HG03354 (cell line): ENCODE results near the gene LRRC4C.

Source experiments
- ATAC-seq: cut with Tn5 transposase; IDR thresholded peaks from one replicate; pipeline ENCODE4 v1.9.1; 2021; ENCODE audit warnings: mild to moderate bottlenecking; ENCODE audit not compliant: unreplicated experiment, poor library complexity, severe bottlenecking

Gene LRRC4C

DNA sequence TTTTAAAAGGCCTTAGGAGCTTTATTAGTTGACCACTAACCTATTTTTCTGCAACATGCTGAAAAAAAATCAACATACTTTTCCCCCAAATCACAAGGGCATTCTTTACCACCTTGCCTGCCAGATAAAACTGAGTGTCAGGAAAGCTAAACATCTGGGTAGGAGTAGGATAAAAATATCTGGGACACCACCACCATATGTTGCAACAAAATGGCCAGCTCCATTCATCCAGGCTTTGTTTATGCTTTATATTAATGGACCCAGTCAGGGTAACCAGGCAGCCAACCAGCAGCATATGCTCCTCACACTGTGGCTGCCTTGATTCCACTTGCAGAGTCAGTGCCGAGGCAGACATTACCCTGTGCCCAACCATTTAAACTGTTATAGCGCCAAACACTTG, 1024.5 kb downstream of the LRRC4C start:
- ATAC-seq = no peak

DNA sequence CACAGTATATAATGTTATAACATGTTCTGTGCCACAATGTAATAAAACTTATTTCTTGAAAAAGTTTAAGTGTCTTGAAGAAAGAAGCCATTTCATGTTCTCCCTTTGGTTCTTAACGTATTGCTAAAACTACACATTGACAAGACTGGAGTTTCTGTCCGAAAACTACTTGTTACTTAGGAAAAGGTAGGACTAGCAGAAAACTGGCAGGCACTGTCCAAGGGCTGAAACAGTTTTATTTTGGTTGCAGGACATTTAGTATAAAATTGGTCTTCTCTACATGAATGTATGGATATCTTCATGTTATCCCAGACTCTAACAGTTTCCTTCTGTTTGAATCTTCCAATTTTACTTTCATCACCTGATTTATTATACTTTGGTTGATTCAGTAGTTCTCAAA, 1027.1 kb downstream of the LRRC4C start:
- ATAC-seq = no peak

DNA sequence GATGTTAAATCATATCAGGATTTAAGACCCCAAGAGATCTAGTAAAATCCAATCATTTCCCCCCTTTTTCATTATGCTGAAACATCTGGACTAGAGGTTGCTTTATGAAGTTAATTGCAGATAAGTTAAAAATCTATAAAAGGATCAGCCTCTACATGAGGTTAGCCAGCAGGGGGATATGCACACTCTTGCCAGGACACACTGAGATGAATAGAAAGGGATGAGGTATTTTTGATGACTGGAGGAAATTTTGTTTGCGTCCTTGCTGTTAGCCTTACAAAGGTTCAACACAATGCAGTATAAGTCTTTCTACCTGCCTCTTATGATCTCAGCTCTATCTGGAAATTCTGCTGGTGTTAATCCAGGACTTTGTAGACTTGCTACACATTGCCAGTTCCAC, 1034.3 kb downstream of the LRRC4C start:
- no peak for ATAC-seq

DNA sequence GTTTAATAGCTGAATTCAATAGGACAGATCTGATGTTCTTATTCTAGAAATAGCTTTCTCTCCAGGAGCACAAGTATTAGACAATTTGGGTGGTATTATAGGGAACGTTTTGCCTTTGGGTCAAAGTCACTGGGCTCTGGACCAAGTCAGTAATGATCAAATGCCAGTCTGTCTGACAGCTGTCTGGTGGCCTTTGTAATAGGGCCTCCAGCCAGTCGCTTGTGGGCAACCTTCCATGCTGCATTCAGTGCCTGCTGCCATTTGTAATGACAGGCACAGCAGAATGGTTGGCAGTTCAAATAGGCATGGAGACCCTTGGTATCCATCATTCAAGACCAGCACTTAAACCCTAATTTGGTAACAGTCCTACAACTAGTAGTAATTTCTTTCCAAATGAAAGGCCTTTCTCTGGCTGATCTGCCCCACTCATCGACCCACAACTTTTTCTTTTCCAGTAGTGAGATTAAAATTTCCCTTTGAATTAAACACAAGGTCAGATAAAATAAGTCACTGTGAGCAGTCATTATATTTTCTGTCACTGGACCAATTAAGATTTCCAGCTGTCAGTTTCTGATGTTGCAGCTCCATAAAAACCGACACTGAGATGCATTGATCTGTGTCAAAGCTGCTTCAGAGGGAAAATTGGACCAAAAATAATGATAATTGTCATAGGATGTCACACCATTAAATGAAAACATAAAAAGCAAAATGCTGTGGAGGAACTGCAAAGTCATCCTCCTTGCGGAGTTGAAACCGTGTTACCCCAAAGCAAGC, 1038.1 kb downstream of the LRRC4C start:
- no peak for ATAC-seq

DNA sequence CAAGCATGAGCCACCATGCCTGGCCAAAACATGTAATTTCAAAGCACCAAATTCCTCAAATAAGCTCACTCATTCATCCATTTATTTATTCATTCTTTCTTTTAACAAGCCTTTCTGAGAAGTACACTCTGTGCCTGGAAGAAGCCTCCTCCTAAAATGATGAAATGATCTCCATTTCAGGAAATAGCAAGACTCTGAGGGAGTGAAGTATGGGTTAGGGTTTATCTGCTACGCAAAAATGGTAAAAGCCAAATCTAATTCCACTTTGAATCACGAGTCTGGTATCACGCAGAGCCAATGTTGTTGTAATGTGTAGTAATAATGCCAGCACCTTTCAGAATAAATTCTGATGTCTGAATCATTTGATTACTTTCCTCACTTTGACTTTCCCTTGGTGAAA, 1041.8 kb downstream of the LRRC4C start:
- no peak for ATAC-seq

DNA sequence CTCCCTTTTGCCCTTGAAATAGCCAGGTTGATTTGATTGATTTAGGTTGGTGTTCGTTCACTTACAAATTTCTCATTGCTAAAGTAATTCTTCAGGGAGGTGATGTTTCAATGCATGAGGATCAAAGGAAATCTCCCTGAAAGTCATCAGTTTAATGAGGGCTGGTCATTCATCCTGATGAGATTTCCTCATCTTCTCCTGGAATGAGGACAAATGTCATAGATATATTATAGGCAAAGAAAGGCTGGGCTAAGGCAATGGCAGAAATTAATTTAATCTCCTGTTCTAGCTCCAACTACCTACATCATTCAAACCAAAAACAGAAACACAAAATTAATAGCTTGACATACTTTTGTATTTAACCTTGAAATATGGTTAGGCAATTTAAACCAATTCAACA, 1052.1 kb downstream of the LRRC4C start:
- no peak for ATAC-seq

DNA sequence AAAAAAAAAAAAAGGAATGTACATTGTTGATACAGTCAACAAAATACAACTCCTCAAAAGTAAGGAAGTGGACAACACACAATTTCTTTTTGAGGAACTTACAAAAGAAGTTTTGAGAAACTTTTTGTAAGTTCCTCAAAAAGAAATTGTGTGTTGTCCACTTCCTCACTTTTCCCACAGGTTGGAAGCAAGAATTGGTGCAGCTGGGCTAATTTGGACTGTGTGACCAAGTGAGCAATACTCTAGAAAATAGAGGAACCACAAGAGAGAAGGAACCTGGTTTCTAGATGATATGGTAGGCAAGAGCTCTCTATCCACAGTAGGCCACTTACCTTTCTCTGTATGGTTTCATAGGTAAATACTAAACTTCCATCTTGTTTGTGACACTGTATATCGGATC, 1053.8 kb downstream of the LRRC4C start:
- ATAC-seq = no peak

DNA sequence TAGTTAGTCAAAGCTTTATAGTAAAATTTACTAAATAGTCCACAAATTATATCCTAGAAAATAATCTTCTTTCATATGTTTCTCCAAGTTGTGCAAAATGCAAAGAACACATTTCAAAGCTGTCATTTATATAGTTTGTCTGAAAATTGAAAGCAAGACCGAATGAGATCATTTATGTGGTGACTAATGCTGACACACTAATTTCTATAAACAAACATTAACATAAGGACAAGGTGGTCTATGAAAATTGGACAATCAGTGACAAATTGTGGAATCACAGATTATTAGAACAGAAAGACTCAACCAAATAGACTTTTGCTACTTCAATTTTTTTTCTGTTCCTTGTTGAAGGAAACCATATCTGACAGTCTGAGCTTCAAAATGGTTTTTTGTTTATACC, 1056.1 kb downstream of the LRRC4C start:
- ATAC-seq = no peak

DNA sequence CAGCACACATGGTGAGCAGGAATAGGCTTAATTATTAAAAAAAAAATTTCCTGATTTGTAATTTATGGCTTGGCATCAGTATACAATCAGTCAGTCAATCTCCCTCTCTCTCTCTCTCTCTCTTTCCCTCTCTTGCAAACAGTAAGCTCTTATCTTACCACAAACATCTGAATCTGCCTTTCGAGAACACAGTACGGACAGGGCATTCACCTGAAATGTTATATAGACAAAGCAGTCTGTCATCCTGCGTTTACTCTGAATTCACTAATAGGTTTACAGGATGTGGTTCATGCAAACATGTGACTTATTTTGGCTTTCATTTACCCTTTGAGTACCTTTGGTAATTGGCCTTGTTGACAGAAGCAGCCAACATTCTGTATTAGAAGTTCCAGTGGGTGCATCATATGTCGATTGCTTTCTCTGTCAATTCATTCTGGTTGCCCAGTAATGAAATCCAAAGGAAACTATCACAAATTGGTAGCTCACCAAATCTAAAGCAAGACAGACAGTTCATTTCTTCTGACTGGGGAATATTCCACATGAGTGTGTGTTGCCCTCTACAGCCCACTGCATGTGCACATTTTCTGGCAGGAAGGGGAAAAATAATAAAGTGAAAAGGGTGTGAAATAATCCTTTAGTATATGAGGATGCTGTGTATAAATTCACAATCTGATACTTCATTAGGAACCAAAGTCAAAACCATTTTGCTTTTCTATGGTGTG, 1058.2 kb downstream of the LRRC4C start:
- no peak for ATAC-seq

DNA sequence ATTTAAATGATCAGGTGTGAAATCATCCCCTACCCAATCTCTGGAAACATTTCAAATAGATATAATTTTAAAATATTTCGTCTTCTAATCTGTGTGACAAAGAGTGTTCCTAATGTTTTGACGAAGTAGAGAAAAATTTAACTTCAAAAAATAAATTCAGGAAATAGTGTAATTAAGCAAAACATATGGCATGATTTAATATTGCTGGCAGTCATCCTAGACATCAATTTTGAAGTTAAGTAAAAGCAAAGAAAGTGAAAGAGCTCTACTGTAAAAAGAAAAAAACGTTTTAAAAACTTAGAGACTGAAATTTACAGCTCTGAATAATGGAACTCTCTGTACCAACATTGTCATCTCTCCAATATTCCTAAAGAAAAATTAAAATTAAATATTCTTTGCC, 1062.3 kb downstream of the LRRC4C start:
- ATAC-seq = no peak

DNA sequence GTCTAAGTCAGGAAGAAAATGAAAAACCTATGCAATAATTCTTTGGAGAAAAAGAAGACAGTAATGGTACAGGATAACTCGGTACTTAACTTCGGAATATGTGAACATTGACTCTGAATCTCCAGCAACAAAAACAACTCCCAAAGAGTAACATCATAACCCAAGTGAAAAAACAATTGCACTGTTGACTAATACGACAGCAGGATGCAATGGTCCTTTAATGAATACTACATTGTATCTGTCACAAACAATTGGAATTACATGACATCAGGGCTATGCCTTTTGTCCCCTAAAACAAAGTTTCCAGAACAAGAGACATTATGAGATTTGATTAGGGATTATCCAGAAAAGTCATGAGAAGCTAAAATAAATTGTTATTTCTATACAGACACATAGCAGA, 1065.9 kb downstream of the LRRC4C start:
- ATAC-seq = no peak

DNA sequence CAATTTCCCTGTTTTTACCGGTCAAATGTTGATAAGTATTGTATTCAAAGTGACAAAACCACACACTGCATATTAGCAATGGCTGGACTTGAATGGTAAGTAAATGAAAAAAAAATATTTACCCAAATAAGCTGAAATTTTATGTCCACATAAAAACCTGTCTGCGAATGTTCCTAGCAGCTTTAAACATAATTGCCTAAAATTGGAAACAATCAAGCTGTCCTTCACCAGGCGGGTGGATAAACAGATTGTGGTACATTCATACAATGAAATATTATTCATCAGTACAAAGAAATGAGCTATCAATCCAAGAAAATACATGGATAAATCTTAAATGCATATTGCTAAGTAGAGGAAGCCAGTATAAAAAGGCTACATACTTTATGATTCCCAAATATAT, 1067.8 kb downstream of the LRRC4C start:
- ATAC-seq = no peak

DNA sequence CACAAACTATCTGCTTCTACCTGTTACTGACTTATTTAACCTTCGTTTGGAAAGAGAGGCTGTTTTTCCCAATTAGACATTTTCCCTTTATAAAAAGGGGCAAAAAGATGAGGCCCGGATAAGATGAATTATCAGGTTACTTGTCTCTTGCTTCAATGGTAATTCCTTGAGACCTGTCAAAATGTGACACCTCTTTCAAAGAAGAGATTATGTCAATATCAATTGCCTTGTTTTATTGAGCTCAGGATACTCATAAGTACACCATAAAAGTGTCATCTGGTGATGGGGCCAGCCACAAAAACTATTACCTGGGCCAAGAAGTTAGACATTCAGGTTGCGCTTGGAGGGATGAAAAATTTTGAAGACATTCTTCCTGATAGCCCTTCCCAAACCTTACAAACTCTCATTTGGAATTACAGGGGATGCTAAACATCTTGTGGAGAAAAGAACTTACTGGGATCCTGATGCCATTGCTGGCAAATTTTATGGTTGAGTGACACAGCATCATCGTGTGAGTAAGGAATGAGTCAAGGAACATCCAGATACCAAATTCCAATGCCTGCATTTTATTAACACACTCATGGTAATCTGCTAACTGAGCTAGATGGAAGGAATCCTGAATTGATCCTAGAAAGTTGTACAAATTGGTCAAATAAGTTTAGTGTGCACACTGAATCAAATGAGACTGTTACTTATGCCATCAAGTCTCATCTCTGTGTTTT, 1071.2 kb downstream of the LRRC4C start:
- ATAC-seq = no peak

DNA sequence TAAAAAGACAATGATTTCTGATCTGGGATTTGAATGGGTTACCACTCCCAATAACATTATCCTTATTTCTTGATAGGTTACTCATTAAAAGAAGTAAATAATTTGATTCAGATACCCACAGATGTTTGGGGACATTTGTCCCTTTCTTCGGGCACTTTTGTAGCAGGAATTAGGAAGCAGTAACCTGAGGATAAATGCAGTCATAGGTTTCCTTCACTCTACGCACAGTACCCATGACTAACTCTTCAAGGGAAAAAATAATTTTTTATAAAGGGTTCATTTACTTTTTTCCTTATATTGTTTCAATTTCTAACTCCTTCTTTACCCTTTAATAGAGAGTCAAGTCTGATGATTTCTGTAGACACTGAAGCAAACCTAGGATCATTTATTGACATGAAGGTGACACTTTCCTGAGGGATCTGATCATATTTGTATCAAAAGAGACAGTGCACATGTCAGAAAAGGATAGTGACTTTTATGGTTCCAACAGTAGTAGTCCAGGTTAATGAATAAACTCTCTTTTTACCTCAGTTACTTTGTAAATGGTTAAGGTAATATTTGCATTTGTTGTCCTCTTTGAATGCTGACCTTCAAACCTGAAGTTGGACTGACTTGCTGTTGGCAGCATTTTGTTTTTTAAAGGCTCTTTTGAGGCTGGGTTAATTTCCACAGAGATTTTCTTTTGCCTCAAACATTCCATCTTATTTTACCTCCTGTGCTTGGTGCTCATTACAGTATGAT, 1072.0 kb downstream of the LRRC4C start:
- ATAC-seq = no peak

DNA sequence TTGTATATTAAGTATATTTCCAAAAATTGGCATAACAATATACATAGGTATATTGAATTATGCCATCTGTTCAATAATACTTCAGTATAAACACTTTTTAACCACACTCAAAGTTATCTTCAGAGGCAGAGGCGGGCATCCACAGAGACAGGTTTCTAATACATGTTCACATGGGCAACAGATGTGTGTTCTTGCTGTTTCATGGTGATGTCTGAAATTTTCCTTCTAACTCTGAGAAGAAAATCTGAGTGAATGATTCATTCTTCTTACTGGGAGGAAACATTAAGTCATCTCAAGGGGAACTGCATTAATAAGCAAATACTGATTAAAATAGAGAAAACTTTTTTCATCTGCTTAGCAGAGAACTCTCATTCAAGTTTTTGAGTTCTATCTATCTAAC, 1074.5 kb downstream of the LRRC4C start:
- ATAC-seq = no peak

DNA sequence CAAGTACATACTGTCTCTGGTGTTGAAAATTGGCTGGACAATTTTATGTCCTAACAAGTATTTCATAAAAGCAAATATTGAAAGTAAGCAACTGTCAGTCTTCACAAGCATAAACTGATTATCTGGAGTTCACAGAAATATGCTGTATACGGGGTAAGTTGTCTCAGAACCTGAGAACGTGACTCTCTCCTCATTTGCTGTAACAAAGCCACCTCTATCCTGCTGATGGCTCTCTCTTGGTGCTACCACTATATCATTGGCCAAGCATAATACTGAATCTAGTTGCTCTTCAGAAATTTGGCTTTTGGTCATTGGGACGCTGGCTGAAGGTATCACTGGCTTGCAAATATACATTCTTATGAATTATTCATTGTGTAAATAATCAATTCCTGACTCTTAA, 1078.0 kb downstream of the LRRC4C start:
- ATAC-seq = no peak

DNA sequence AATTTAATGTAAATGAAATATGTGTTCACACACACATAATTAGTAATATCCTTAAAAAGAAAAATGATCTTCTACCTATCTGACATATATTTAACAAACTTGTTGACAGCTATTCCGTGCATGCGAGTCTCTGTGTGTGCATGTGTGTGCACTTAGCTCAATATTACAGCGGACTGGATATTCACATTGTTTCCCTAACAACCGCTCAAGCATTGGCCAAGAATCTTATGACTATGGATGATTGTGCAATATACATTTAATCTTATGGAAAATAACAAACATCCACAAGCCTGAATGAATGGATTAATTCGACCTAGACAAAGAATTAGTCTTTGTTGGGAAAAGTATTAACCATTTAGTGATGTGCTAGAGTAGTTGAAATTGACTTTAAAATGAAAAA, 1078.6 kb downstream of the LRRC4C start:
- no peak for ATAC-seq

DNA sequence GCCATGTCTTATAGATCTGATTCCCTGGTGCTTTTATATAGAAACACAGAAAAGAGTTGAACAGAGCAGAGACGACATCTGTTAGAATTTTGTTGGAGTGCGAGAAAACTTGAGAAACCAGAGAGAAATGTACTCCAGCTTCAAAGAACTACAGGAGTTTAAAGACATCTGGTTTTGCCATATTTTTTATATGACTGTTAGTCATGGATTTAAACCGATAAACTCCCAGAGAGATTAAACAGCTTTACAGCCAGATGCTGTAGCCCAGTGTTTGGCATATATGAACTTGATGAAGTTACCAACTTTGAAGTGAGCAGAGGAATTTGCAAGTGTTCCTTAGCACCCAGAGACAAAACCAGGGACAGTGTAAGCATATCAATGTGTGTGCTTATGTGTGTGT, 1083.1 kb downstream of the LRRC4C start:
- ATAC-seq = no peak

DNA sequence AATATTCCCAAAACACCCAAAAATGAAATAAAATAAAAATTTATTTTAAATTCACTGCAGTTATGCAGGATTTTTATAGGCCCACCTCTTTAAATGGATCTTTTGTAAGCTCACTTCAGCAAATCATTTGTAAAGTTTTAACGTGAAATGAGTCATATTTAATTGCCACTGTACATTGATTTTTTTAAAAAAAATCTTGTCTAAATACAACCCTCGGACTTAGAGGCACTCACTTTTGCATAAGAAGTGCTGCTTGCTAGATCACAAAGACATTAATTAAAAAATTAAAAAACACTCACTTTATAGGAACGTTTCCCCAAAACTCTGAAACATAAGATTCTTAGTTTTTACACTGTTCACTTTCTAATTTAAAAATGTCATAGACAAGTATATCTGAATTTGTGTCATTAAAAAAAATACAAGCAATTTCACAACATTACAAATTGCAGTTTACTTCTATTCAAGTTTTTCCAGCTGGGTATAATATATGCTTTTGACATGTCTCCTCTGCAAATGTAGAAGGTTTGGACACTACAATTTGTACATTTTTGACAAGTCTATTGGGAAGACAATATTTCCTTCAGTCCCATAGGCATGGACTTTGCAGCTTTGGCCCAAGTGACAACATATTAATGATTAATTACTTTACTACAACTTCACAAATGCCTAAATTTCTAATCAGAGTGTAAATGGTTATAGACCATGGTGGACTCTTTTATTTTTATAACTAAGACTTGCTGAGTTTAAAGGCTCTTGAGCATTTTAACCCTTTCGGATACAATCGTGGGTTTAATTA, 1088.4 kb downstream of the LRRC4C start:
- no peak for ATAC-seq
